ENCODE measurements around the gene MICAL2. TPM values are rescaled to one million over a fixed set of nuclear protein-coding genes. Genes with fewer than 3 reads are reported as not detected.

Gene MICAL2
- total RNA-seq, 3 donors from 2014 or later: 263 to 384 (median 312) TPM

GRCh38 chr11:12226093-12226492, 115.7 kb downstream of the MICAL2 start:
- ATAC-seq: no peak
- Histone ChIP-seq H3K36me3 (ENCODE audit: low read depth) (peaks cover 4% of the 10 kb centered on the region), H3K9me3 (no peaks in the 10 kb centered on the region), H3K4me3 (no peak overlapping the region), H3K4me1 (ENCODE audit: low read depth) (peaks cover 34% of the 10 kb centered on the region)
- DNase-seq: no peak
- TF ChIP-seq CTCF (IDR thresholded peaks at IDR 0.05): no peak
- intact Hi-C loops (cut with DNase I, micrococcal nuclease): no loop called here

GRCh38 chr11:12229450-12230229, 119.2 kb downstream of the MICAL2 start:
- H3K4me3 ChIP-seq: no peak overlapping the region
- intact Hi-C loops (cut with DNase I, micrococcal nuclease): loop anchor here in 1 of 2 donors (10.0 kb wide), 1 partner anchor 115 kb away; the partner anchor contains the start of gene MICAL2
- DNase-seq (peak in 2 of 3 donors; percentile 47 to 61), ATAC-seq (peak; percentile 90)
- TF ChIP-seq CTCF (IDR thresholded peaks at IDR 0.05): no peak
- H3K9me3 ChIP-seq: no peaks in the 10 kb centered on the region
- H3K4me1 ChIP-seq (ENCODE audit: low read depth): peaks cover 2% of the 10 kb centered on the region
- H3K36me3 ChIP-seq (ENCODE audit: low read depth): peaks cover 4% of the 10 kb centered on the region

GRCh38 chr11:12232160-12232559, 121.8 kb downstream of the MICAL2 start:
- Histone ChIP-seq H3K4me1 (ENCODE audit: low read depth) (peaks cover 6% of the 10 kb centered on the region), H3K9me3 (no peaks in the 10 kb centered on the region), H3K36me3 (ENCODE audit: low read depth) (peaks cover 1% of the 10 kb centered on the region), H3K4me3 (no peak overlapping the region)
- no peak for ATAC-seq
- no peak for TF ChIP-seq CTCF (IDR thresholded peaks at IDR 0.05)
- no peak for DNase-seq
- intact Hi-C loops (cut with DNase I, micrococcal nuclease): loop anchor here in 1 of 2 donors (10.0 kb wide), 1 partner anchor 117 kb away; the partner anchor contains the start of gene MICAL2

- ATAC-seq (no peak), DNase-seq (no peak)
- H3K36me3 ChIP-seq (ENCODE audit: low read depth): no peaks in the 10 kb centered on the region
- TF ChIP-seq CTCF (IDR thresholded peaks at IDR 0.05): no peak
- intact Hi-C loops (cut with DNase I, micrococcal nuclease): loop anchor here in 1 of 2 donors (10.0 kb wide), 1 partner anchor 118 kb away; the partner anchor contains the start of gene MICAL2
- no peak overlapping the region for H3K4me3 ChIP-seq
- H3K4me1 ChIP-seq (ENCODE audit: low read depth): peaks cover 6% of the 10 kb centered on the region
- no peaks in the 10 kb centered on the region for H3K9me3 ChIP-seq
Observed at GRCh38 chr11:12232817-12233601, 122.6 kb downstream of the MICAL2 start.

GRCh38 chr11:12233602-12233925, 123.2 kb downstream of the MICAL2 start:
- H3K9me3 ChIP-seq: no peaks in the 10 kb centered on the region
- H3K4me3 ChIP-seq: no peak overlapping the region
- no peak for TF ChIP-seq CTCF (IDR thresholded peaks at IDR 0.05)
- DNase-seq (no peak), ATAC-seq (no peak)
- peaks cover 6% of the 10 kb centered on the region for H3K4me1 ChIP-seq (ENCODE audit: low read depth)
- intact Hi-C loops (cut with DNase I, micrococcal nuclease): loop anchor here in 1 of 2 donors (10.0 kb wide), 1 partner anchor 119 kb away; the partner anchor contains the start of gene MICAL2
- no peaks in the 10 kb centered on the region for H3K36me3 ChIP-seq (ENCODE audit: low read depth)
